Smooth muscle cell (in vitro differentiated cells): ENCODE data around the gene PRDM5. TPM values are rescaled to one million over a fixed set of nuclear protein-coding genes. Genes with fewer than 3 reads are reported as not detected.

Experiments
- DNase-seq: peaks from one replicate; lab custom pipeline; 2025; ENCODE audit not compliant: unreplicated experiment; lab: John Stamatoyannopoulos, UW
- H2AFZ ChIP-seq: fragments of 200-600 bp; sonication (generic); 2 replicates; pipeline ENCODE4 v1.6.0; 2016; ENCODE audit warnings: antibody characterized with exemption, low read depth, mild to moderate bottlenecking
- H3F3A ChIP-seq: fragments of 200-600 bp; sonication (generic); 2 replicates; pipeline ENCODE4 v1.6.0; 2017; ENCODE audit warnings: antibody characterized with exemption, low read depth
- H3K27ac ChIP-seq: fragments of 200-600 bp; sonication (generic); 2 replicates; pipeline ENCODE4 v1.5.1; 2016; ENCODE audit warnings: low read depth, mild to moderate bottlenecking
- H3K27me3 ChIP-seq: fragments of 200-600 bp; sonication (generic); 2 replicates; pipeline ENCODE4 v1.6.1; 2016; ENCODE audit warnings: low read depth, mild to moderate bottlenecking
- H3K36me3 ChIP-seq: fragments of 200-600 bp; sonication (generic); 2 replicates; pipeline ENCODE4 v1.5.1; 2016; ENCODE audit warnings: low read depth
- H3K4me1 ChIP-seq: fragments of 200-600 bp; sonication (generic); 2 replicates; pipeline ENCODE4 v1.5.1; 2016; ENCODE audit warnings: low read depth
- H3K4me2 ChIP-seq: fragments of 200-600 bp; sonication (generic); 2 replicates; pipeline ENCODE4 v1.6.0; 2016; ENCODE audit warnings: mild to moderate bottlenecking
- H3K4me3 ChIP-seq: fragments of 200-600 bp; sonication (generic); 2 replicates; pipeline ENCODE4 v1.5.1; 2016; ENCODE audit warnings: mild to moderate bottlenecking
- H3K79me2 ChIP-seq: fragments of 200-600 bp; sonication (generic); 2 replicates; pipeline ENCODE4 v1.6.0; 2016; ENCODE audit warnings: low read depth, mild to moderate bottlenecking
- H3K9ac ChIP-seq: fragments of 200-600 bp; sonication (generic); 2 replicates; pipeline ENCODE4 v1.6.0; 2016; ENCODE audit warnings: low read depth
- H3K9me3 ChIP-seq: fragments of 200-600 bp; sonication (generic); replicated peaks from 2 replicates; pipeline ENCODE4 v1.5.1; 2016; ENCODE audit warnings: low read depth
- H4K20me1 ChIP-seq: fragments of 200-600 bp; sonication (generic); 2 replicates; pipeline ENCODE4 v1.6.0; 2016; ENCODE audit warnings: low read depth
- WGBS: methylation state at CpG from one replicate; pipeline ENCODE4 v1.1.7; 2016; ENCODE audit warnings: low lambda C conversion rate; 5-methylcytosine and 5-hydroxymethylcytosine counted together
- polyA plus RNA-seq: library from polyadenylated mRNA; unstranded; fragments of >200 nt; fragmentation: Nextera tagmentation; extraction: Ambion mirVana; gene quantifications from 2 replicates; pipeline ENCODE4 v1.2.1, GENCODE V29; 2016
- total RNA-seq: library from RNA; depleted of rRNA; stranded (reverse); fragments of >200 nt; gene quantifications from 2 replicates; pipeline ENCODE4 v1.2.3, GENCODE V29; 2014
- TF ChIP-seq, protein P1 (sequence below): fragments of 200-600 bp; sonication (generic); IDR thresholded peaks from 2 replicates; pipeline ENCODE4 v1.5.1; 2017; ENCODE audit warnings: borderline replicate concordance, mild to moderate bottlenecking, antibody characterized with exemption; ENCODE audit not compliant: insufficient read depth, poor library complexity, severe bottlenecking

Gene PRDM5
- total and polyA plus RNA-seq, 2 experiments from 2014 or later: 3.3 to 8.6 TPM

DNA sequence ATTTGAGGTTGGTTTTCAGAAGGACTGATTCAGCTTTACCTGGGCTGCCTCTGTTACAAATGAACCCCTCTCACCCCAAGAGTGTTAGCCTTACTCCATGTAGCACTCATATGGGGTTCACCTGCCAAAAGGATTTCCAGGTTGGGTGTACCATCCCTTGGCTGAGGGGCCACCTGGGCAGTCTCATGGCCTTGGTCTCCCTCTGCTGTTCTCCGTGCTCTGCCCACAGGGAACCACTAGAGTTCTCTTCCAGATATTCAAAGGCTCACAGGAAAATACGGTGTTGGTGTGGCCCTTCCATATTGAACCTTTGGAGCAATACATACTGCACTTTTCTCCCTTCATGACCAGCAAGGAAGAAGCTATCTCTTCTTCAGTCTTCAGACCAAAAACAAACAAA lies 18.0 kb upstream of the PRDM5 start:
- Histone ChIP-seq H4K20me1 (no peaks in the 10 kb centered on the region), H3K36me3 (no peaks in the 10 kb centered on the region), H3F3A (no peaks in the 10 kb centered on the region), H3K4me3 (no peak overlapping the region), H3K79me2 (no peaks in the 10 kb centered on the region), H3K9ac (no peak overlapping the region), H3K4me1 (no peaks in the 10 kb centered on the region), H3K9me3 (no peaks in the 10 kb centered on the region), H3K27me3 (no peaks in the 10 kb centered on the region), H3K27ac (no peak overlapping the region), H3K4me2 (no peak overlapping the region), H2AFZ (no peak overlapping the region)
- no peak for DNase-seq
- TF ChIP-seq, protein P1, sequence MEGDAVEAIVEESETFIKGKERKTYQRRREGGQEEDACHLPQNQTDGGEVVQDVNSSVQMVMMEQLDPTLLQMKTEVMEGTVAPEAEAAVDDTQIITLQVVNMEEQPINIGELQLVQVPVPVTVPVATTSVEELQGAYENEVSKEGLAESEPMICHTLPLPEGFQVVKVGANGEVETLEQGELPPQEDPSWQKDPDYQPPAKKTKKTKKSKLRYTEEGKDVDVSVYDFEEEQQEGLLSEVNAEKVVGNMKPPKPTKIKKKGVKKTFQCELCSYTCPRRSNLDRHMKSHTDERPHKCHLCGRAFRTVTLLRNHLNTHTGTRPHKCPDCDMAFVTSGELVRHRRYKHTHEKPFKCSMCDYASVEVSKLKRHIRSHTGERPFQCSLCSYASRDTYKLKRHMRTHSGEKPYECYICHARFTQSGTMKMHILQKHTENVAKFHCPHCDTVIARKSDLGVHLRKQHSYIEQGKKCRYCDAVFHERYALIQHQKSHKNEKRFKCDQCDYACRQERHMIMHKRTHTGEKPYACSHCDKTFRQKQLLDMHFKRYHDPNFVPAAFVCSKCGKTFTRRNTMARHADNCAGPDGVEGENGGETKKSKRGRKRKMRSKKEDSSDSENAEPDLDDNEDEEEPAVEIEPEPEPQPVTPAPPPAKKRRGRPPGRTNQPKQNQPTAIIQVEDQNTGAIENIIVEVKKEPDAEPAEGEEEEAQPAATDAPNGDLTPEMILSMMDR: no peak
- WGBS: 83% methylated on average over 2 of the region's 2 CpGs

DNA sequence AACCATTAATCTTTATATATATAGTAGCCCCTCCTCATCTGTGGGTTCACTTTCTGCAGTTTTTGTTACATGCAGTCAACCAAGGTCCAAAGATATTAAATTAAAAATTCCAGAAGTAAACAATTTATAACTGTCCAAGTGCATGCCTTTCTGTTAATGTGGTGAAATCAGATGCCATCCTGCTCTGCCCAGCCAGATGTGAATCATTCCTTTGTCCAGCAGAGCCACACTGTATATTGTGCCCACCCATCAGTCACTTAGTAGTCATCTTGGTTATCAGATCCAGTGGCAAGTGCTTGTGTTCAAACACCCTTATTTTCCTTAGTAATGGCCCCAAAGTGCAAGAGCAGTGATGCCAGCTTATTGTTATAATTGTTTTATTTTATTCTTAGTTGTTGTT lies 17.2 kb upstream of the PRDM5 start:
- Histone ChIP-seq H3K4me1 (no peaks in the 10 kb centered on the region), H3K9ac (no peak overlapping the region), H4K20me1 (no peaks in the 10 kb centered on the region), H3K4me2 (no peak overlapping the region), H2AFZ (no peak overlapping the region), H3K4me3 (no peak overlapping the region), H3K79me2 (no peaks in the 10 kb centered on the region), H3K9me3 (no peaks in the 10 kb centered on the region), H3F3A (no peaks in the 10 kb centered on the region), H3K36me3 (no peaks in the 10 kb centered on the region), H3K27ac (no peak overlapping the region), H3K27me3 (no peaks in the 10 kb centered on the region)
- TF ChIP-seq, protein P1: no peak
- no peak for DNase-seq

DNA sequence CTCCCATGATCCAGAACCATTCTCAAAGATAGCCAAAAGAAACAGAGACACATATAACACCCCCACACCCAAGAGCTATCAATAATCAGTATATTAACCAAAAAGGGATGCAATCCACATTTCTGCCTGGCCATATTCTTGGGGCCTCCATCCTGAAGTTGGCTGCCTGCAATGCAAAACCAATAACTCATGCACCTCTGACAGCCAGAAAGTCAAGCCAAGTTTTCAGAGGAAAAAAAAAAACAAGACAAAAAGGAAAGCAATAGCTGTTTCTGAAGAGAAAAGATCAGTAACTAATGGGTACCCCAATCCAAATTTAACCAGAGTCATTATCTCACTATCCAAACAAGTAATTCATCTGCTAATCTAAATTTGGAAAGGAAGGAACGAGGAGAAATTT lies 7.3 kb upstream of the PRDM5 start:
- TF ChIP-seq, protein P1: no peak
- Histone ChIP-seq H3K27ac (no peak overlapping the region), H3K4me2 (no peak overlapping the region)

DNA sequence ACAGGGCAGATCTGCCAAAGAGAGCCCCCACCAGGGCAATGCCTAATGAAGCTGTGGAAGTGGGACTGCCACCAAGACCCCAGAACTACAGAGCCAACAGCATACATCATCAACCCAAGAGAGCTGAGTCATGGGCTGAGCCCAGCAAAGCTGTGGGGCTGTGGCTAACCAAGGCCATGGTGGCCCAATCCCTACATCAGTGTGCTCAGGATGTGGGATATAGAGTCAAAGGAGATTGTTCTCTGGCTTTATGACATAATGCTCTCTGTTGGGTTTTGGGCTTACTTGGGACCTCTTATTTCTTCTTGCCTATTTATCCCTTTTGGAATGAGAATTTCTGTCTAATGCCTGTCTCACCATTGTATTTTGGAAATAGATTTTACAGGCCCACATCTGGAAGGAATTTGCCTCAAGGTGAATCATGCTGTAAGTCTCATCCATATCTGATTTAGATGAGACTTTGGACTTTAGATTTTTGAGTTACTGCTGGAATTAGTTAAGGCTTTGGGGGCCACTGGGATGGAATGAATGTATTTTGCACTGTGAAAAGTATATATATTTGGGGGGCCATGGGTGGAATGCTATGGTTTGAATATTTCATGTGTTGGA lies 5.4 kb upstream of the PRDM5 start:
- no peak overlapping the region for H3K4me2 ChIP-seq
- peaks cover 4% of the 10 kb centered on the region for H3K4me1 ChIP-seq
- no peak overlapping the region for H3K9ac ChIP-seq
- TF ChIP-seq, protein P1: no peak
- H3K4me3 ChIP-seq: no peak overlapping the region
- no peaks in the 10 kb centered on the region for H4K20me1 ChIP-seq
- H3K36me3 ChIP-seq: no peaks in the 10 kb centered on the region
- DNase-seq: no peak
- H3K79me2 ChIP-seq: no peaks in the 10 kb centered on the region
- no peak overlapping the region for H2AFZ ChIP-seq
- H3K27ac ChIP-seq: no peak overlapping the region
- H3F3A ChIP-seq: no peaks in the 10 kb centered on the region
- H3K9me3 ChIP-seq: no peaks in the 10 kb centered on the region
- H3K27me3 ChIP-seq: no peaks in the 10 kb centered on the region

More for the DNA sequence above, 7.3 kb upstream of the PRDM5 start:
- Histone ChIP-seq H3K4me3 (no peak overlapping the region), H4K20me1 (no peaks in the 10 kb centered on the region), H3K9ac (no peak overlapping the region), H3K9me3 (no peaks in the 10 kb centered on the region), H3K79me2 (no peaks in the 10 kb centered on the region), H3K27me3 (no peaks in the 10 kb centered on the region), H3F3A (no peaks in the 10 kb centered on the region), H2AFZ (no peak overlapping the region), H3K36me3 (no peaks in the 10 kb centered on the region), H3K4me1 (no peaks in the 10 kb centered on the region)
- no peak for DNase-seq
- WGBS: 87% methylated on average over 1 of the region's 1 CpG
